GM10266 (cell line): Measurements from ENCODE around the gene DHCR24.
A peak's percentile ranks its signal among the peaks of the same experiment; 100 is the strongest.

Source experiments
- DNase-seq: peaks from one replicate; pipeline ENCODE4 v3.0.0; 2012; ENCODE audit errors: extremely low spot score
- CTCF ChIP-seq: IDR thresholded peaks from 2 replicates; pipeline ENCODE4 v1.5.1; 2012; ENCODE audit warnings: mild to moderate bottlenecking, low read depth; ENCODE audit not compliant: control insufficient read depth, insufficient read depth; ENCODE audit errors: missing control alignments

Gene DHCR24

GRCh38 chr1:54813485-54814125, 73.4 kb downstream of the DHCR24 start:
- no peak for DNase-seq
- TF ChIP-seq CTCF: no peak

- no peak for TF ChIP-seq CTCF
These were observed 74.1 kb downstream of the DHCR24 start for GRCh38 chr1:54812801-54813484.

GRCh38 chr1:54811739-54812655, 75.0 kb downstream of the DHCR24 start:
- no peak for DNase-seq
- TF ChIP-seq CTCF: no peak

More at GRCh38 chr1:54812801-54813484, 74.1 kb downstream of the DHCR24 start:
- no peak for DNase-seq

GRCh38 chr1:54811066-54811465, 75.9 kb downstream of the DHCR24 start:
- DNase-seq: no peak
- TF ChIP-seq CTCF: no peak

GRCh38 chr1:54810153-54810942, 76.6 kb downstream of the DHCR24 start:
- DNase-seq: peak; percentile 85
- TF ChIP-seq CTCF: peak; percentile 91

- TF ChIP-seq CTCF: no peak
- DNase-seq: no peak
These were observed 77.4 kb downstream of the DHCR24 start for GRCh38 chr1:54809496-54810074.
